Measurements from ENCODE around the gene TM4SF1. TPM values are rescaled to one million over a fixed set of nuclear protein-coding genes. Genes with fewer than 3 reads are reported as not detected.

The TM4SF1 gene
- total RNA-seq, 2 donors from 2014 or later: 104 to 168 TPM

DNA sequence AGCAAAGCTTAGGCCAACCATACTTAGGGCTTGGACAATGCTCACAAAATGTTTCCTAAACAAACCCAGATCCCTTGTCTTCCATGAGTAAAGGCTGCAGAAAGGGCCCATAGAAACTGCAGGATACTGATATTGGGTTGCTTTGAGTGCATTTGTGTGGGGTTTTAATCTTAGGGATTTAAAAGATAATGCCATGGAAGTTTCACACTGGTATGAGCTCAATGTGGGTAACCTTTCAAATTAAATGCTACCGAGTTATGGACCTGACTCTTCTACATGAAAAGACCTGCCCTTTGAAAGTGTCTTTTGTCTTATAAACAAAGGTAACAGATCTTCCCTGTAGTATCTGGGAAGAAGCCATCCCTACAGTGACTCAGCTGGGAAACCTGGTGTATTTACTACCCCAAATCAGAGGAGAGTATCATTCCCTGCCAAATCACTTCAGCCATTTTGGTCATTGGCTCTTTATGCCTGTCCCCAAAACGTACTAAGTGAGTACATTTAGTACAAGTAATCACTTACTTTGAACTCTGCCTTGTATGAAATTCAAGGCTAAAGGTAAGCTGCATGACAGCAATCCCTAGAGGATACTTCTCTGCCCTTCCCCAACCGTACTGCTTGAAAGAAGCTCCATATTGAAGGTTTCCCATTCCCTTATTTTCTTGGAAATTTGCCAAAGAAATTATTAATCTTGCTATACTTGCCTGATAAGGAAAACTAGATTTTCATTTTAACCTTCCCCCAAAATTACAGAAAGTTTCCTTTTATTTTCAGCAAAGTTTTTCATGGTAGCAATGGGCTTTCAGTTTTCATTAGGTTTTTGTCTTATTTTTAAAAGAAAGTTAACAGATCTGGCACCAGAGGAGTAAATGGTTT, 7.2 kb downstream of the TM4SF1 start:
- no peaks in the 10 kb centered on the region for H3K9me3 ChIP-seq
- TF ChIP-seq CTCF (IDR thresholded peaks at IDR 0.05) (no peak), POLR2A (IDR thresholded peaks at IDR 0.05) (peak in 1 of 3 donors; percentile 1)
- ATAC-seq (no peak), DNase-seq (no peak)
- 36 to 44% methylated on average over 3 of the region's 3 CpGs for WGBS, 2 donors
- H3K36me3 ChIP-seq (replicated peaks in 1 of 2; ENCODE audit: insufficient read depth in 1 of 2, low read depth in 2 of 2): no peaks in the 10 kb centered on the region
- H3K4me3 ChIP-seq: no peak overlapping the region
- peaks cover 68% of the 10 kb centered on the region for H3K4me1 ChIP-seq
- H3K27ac ChIP-seq: peak overlapping the region; percentile 37 to 86 (median 54)
- no peaks in the 10 kb centered on the region for H3K27me3 ChIP-seq
- intact Hi-C loops (cut with DNase I): no loop called here

- H3K9me3 ChIP-seq: no peaks in the 10 kb centered on the region
- no peaks in the 10 kb centered on the region for H3K27me3 ChIP-seq
- intact Hi-C loops (cut with DNase I): no loop called here
- no peak overlapping the region for H3K4me3 ChIP-seq
- ATAC-seq (peak; percentile 63), DNase-seq (no peak)
- H3K27ac ChIP-seq: peak overlapping the region in 3 of 4 donors; percentile 46 to 86 (median 62)
- no peaks in the 10 kb centered on the region for H3K36me3 ChIP-seq (replicated peaks in 1 of 2; ENCODE audit: insufficient read depth in 1 of 2, low read depth in 2 of 2)
- peak in 1 of 3 donors; percentile 21 for TF ChIP-seq POLR2A (IDR thresholded peaks at IDR 0.05)
- no peak for TF ChIP-seq CTCF (IDR thresholded peaks at IDR 0.05)
- WGBS, 2 donors: 52 to 67% methylated on average over 6 of the region's 6 CpGs
- peaks cover 60% of the 10 kb centered on the region for H3K4me1 ChIP-seq
These were observed 8.6 kb downstream of the TM4SF1 start for GRCh38 chr3:149368674-149369497.

DNA sequence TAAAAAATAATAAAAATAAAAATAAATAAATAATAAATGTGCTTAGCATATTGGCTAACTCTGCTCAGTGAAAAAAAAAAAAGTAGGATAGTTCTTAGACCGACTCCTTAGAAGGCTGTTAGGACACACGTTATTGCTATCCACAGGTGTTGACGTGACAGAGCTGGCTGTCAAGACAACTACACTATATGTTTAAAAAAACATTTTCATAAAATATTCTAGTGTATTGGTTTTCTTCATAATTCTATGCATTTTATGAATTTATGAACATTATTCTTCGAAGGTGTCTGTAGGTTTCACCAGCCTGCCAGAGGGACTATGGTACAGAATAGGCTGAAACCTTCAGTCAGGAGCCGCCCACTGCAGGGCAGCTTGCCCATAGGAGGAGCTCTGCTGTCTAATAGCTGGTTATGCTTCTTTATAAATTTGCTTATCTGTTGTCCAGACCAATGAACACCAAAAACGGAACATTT, 9.2 kb downstream of the TM4SF1 start:
- intact Hi-C loops (cut with DNase I): no loop called here
- no peak for TF ChIP-seq CTCF (IDR thresholded peaks at IDR 0.05)
- no peak for TF ChIP-seq POLR2A (IDR thresholded peaks at IDR 0.05)
- H3K27ac ChIP-seq: peak overlapping the region in 3 of 4 donors; percentile 46 to 86 (median 62)

GRCh38 chr3:149366941-149367840, 10.3 kb downstream of the TM4SF1 start:
- ATAC-seq (peak; percentile 60), DNase-seq (peak in 2 of 4 donors; percentile 41 to 46)
- 49 to 52% methylated on average over 3 of the region's 3 CpGs for WGBS, 2 donors
- TF ChIP-seq CTCF (IDR thresholded peaks at IDR 0.05): no peak
- TF ChIP-seq POLR2A (IDR thresholded peaks at IDR 0.05): peak in 1 of 3 donors; percentile 26
- Histone ChIP-seq H3K4me3 (no peak overlapping the region), H3K27me3 (no peaks in the 10 kb centered on the region), H3K36me3 (replicated peaks in 1 of 2; ENCODE audit: insufficient read depth in 1 of 2, low read depth in 2 of 2) (no peaks in the 10 kb centered on the region), H3K9me3 (no peaks in the 10 kb centered on the region), H3K27ac (peak overlapping the region in 3 of 4 donors; percentile 30 to 86 (median 56)), H3K4me1 (peaks cover 49% of the 10 kb centered on the region)
- intact Hi-C loops (cut with DNase I): no loop called here

More for the DNA sequence above, 9.2 kb downstream of the TM4SF1 start:
- no peaks in the 10 kb centered on the region for H3K36me3 ChIP-seq (replicated peaks in 1 of 2; ENCODE audit: insufficient read depth in 1 of 2, low read depth in 2 of 2)
- no peak overlapping the region for H3K4me3 ChIP-seq
- DNase-seq: no peak
- no peak for ATAC-seq
- H3K4me1 ChIP-seq: peaks cover 54% of the 10 kb centered on the region
- 83 to 87% methylated on average over 6 of the region's 6 CpGs for WGBS, 2 donors
- H3K9me3 ChIP-seq: no peaks in the 10 kb centered on the region
- no peaks in the 10 kb centered on the region for H3K27me3 ChIP-seq

Measured in body of pancreas (tissue), 4 donors.